Smooth muscle cell (in vitro differentiated cells): ENCODE data around the gene PCDHGB3. TPM values are rescaled to one million over a fixed set of nuclear protein-coding genes. Genes with fewer than 3 reads are reported as not detected.
"Not testable (repeated sequence)": the region's sequence is repeated elsewhere in the genome, so short reads cannot be mapped to it uniquely, and the experiment has no call there.

ENCODE experiments used
- DNase-seq: peaks from one replicate; lab custom pipeline; 2025; ENCODE audit not compliant: unreplicated experiment; lab: John Stamatoyannopoulos, UW
- H2AFZ ChIP-seq: fragments of 200-600 bp; sonication (generic); 2 replicates; pipeline ENCODE4 v1.6.0; 2016; ENCODE audit warnings: antibody characterized with exemption, low read depth, mild to moderate bottlenecking
- H3F3A ChIP-seq: fragments of 200-600 bp; sonication (generic); 2 replicates; pipeline ENCODE4 v1.6.0; 2017; ENCODE audit warnings: antibody characterized with exemption, low read depth
- H3K27ac ChIP-seq: fragments of 200-600 bp; sonication (generic); 2 replicates; pipeline ENCODE4 v1.5.1; 2016; ENCODE audit warnings: low read depth, mild to moderate bottlenecking
- H3K27me3 ChIP-seq: fragments of 200-600 bp; sonication (generic); 2 replicates; pipeline ENCODE4 v1.6.1; 2016; ENCODE audit warnings: low read depth, mild to moderate bottlenecking
- H3K36me3 ChIP-seq: fragments of 200-600 bp; sonication (generic); 2 replicates; pipeline ENCODE4 v1.5.1; 2016; ENCODE audit warnings: low read depth
- H3K4me1 ChIP-seq: fragments of 200-600 bp; sonication (generic); 2 replicates; pipeline ENCODE4 v1.5.1; 2016; ENCODE audit warnings: low read depth
- H3K4me2 ChIP-seq: fragments of 200-600 bp; sonication (generic); 2 replicates; pipeline ENCODE4 v1.6.0; 2016; ENCODE audit warnings: mild to moderate bottlenecking
- H3K4me3 ChIP-seq: fragments of 200-600 bp; sonication (generic); 2 replicates; pipeline ENCODE4 v1.5.1; 2016; ENCODE audit warnings: mild to moderate bottlenecking
- H3K79me2 ChIP-seq: fragments of 200-600 bp; sonication (generic); 2 replicates; pipeline ENCODE4 v1.6.0; 2016; ENCODE audit warnings: low read depth, mild to moderate bottlenecking
- H3K9ac ChIP-seq: fragments of 200-600 bp; sonication (generic); 2 replicates; pipeline ENCODE4 v1.6.0; 2016; ENCODE audit warnings: low read depth
- H3K9me3 ChIP-seq: fragments of 200-600 bp; sonication (generic); replicated peaks from 2 replicates; pipeline ENCODE4 v1.5.1; 2016; ENCODE audit warnings: low read depth
- H4K20me1 ChIP-seq: fragments of 200-600 bp; sonication (generic); 2 replicates; pipeline ENCODE4 v1.6.0; 2016; ENCODE audit warnings: low read depth
- WGBS: methylation state at CpG from one replicate; pipeline ENCODE4 v1.1.7; 2016; ENCODE audit warnings: low lambda C conversion rate; 5-methylcytosine and 5-hydroxymethylcytosine counted together
- polyA plus RNA-seq: library from polyadenylated mRNA; unstranded; fragments of >200 nt; fragmentation: Nextera tagmentation; extraction: Ambion mirVana; gene quantifications from 2 replicates; pipeline ENCODE4 v1.2.1, GENCODE V29; 2016
- total RNA-seq: library from RNA; depleted of rRNA; stranded (reverse); fragments of >200 nt; gene quantifications from 2 replicates; pipeline ENCODE4 v1.2.3, GENCODE V29; 2014
- TF ChIP-seq, protein P1 (sequence below): fragments of 200-600 bp; sonication (generic); IDR thresholded peaks from 2 replicates; pipeline ENCODE4 v1.5.1; 2017; ENCODE audit warnings: borderline replicate concordance, mild to moderate bottlenecking, antibody characterized with exemption; ENCODE audit not compliant: insufficient read depth, poor library complexity, severe bottlenecking

Gene PCDHGB3
- total and polyA plus RNA-seq, 2 experiments from 2014 or later: not detected

DNA sequence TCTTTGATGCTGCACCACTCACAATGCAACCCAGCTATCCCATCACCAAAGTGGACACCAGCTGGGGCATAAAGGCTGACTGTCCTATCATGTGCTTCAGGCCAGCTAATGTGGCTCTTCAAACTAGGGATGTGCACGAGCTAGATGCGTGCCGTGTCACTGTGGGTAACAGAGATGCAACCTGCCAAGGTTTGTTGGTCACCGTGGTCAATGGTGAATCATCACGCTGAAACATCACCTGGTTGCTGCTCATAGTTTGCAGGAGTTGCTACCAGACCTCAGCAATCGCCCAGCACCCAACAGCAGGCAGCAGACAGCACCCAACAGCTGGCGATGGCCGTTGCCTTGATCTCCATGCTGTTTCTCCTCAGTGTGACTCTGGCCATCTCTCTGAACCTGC lies 41.8 kb upstream of the PCDHGB3 start:
- Histone ChIP-seq H2AFZ (no peak overlapping the region), H3K4me2 (no peak overlapping the region), H3K4me1 (no peaks in the 10 kb centered on the region), H3K9ac (no peak overlapping the region), H3K4me3 (no peak overlapping the region), H3F3A (no peaks in the 10 kb centered on the region), H3K9me3 (peaks cover 11% of the 10 kb centered on the region), H3K27me3 (no peaks in the 10 kb centered on the region), H3K79me2 (no peaks in the 10 kb centered on the region), H3K27ac (no peak overlapping the region), H4K20me1 (no peaks in the 10 kb centered on the region), H3K36me3 (no peaks in the 10 kb centered on the region)
- DNase-seq: no peak
- WGBS: 97% methylated on average over 7 of the region's 8 CpGs
- TF ChIP-seq, protein P1, sequence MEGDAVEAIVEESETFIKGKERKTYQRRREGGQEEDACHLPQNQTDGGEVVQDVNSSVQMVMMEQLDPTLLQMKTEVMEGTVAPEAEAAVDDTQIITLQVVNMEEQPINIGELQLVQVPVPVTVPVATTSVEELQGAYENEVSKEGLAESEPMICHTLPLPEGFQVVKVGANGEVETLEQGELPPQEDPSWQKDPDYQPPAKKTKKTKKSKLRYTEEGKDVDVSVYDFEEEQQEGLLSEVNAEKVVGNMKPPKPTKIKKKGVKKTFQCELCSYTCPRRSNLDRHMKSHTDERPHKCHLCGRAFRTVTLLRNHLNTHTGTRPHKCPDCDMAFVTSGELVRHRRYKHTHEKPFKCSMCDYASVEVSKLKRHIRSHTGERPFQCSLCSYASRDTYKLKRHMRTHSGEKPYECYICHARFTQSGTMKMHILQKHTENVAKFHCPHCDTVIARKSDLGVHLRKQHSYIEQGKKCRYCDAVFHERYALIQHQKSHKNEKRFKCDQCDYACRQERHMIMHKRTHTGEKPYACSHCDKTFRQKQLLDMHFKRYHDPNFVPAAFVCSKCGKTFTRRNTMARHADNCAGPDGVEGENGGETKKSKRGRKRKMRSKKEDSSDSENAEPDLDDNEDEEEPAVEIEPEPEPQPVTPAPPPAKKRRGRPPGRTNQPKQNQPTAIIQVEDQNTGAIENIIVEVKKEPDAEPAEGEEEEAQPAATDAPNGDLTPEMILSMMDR: no peak

DNA sequence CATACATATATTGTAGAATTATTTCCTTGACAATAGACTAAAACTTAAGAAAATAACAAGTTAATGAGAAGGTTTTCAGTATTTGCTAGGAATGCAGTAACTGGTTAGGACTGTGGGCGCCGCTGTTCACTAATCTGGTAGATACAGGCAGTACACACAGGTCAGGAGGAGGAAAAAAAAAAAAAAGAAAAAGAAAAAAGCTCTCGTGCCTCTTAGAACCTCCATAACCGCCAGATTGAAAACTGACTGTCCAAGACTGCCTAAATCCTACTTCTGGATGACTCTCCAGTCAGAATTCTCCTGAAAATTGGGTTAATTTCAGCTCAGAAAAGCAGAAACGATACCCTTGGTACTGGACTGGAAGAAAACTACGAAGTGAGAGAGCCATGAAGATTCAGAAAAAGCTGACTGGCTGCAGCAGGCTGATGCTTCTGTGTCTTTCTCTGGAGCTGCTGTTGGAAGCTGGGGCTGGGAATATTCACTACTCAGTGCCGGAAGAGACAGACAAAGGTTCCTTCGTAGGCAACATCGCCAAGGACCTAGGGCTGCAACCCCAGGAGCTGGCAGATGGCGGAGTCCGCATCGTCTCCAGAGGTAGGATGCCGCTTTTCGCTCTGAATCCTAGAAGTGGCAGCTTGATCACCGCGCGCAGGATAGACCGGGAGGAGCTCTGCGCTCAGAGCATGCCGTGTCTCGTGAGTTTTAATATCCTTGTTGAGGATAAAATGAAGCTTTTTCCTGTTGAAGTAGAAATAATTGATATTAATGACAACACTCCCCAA lies 39.6 kb upstream of the PCDHGB3 start, which contains the start of gene PCDHGA1:
Gene PCDHGA1, plus strand, starts transcription at position 216 of the 782 bp plus-strand sequence.
- H3K27ac ChIP-seq: no peak within 1 kb of the TSS
- no peaks in the 10 kb centered on the region for H3K36me3 ChIP-seq
- H3K4me1 ChIP-seq: no peaks in the 10 kb centered on the region
- DNase-seq: no peak
- no peak within 1 kb of the TSS for H3K4me3 ChIP-seq
- H3K79me2 ChIP-seq: no peaks in the 10 kb centered on the region
- H3K4me2 ChIP-seq: no peak within 1 kb of the TSS
- WGBS: 89% methylated on average over 21 of the region's 21 CpGs
- no peaks in the 10 kb centered on the region for H4K20me1 ChIP-seq
- peaks cover 11% of the 10 kb centered on the region for H3K9me3 ChIP-seq
- no peak within 1 kb of the TSS for H2AFZ ChIP-seq
- TF ChIP-seq, protein P1: no peak
- no peaks in the 10 kb centered on the region for H3K27me3 ChIP-seq
- H3K9ac ChIP-seq: no peak within 1 kb of the TSS
- no peaks in the 10 kb centered on the region for H3F3A ChIP-seq

DNA sequence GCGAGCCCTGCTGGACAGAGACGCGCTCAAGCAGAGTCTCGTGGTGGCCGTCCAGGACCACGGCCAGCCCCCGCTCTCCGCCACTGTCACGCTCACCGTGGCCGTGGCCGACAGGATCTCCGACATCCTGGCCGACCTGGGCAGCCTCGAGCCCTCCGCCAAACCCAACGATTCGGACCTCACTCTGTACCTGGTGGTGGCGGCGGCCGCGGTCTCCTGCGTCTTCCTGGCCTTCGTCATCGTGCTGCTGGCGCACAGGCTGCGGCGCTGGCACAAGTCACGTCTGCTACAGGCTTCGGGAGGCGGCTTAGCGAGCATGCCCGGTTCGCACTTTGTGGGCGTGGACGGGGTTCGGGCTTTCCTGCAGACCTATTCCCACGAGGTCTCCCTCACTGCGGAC lies 37.5 kb upstream of the PCDHGB3 start:
- not testable (repeated sequence) for H3K27ac ChIP-seq, DNase-seq, H3K36me3 ChIP-seq, H3K4me1 ChIP-seq, H3K4me3 ChIP-seq, H3K79me2 ChIP-seq, H4K20me1 ChIP-seq, H3K9ac ChIP-seq, H3K27me3 ChIP-seq, H3K4me2 ChIP-seq, H2AFZ ChIP-seq, H3F3A ChIP-seq, H3K9me3 ChIP-seq
- 95% methylated on average over 25 of the region's 39 CpGs for WGBS

DNA sequence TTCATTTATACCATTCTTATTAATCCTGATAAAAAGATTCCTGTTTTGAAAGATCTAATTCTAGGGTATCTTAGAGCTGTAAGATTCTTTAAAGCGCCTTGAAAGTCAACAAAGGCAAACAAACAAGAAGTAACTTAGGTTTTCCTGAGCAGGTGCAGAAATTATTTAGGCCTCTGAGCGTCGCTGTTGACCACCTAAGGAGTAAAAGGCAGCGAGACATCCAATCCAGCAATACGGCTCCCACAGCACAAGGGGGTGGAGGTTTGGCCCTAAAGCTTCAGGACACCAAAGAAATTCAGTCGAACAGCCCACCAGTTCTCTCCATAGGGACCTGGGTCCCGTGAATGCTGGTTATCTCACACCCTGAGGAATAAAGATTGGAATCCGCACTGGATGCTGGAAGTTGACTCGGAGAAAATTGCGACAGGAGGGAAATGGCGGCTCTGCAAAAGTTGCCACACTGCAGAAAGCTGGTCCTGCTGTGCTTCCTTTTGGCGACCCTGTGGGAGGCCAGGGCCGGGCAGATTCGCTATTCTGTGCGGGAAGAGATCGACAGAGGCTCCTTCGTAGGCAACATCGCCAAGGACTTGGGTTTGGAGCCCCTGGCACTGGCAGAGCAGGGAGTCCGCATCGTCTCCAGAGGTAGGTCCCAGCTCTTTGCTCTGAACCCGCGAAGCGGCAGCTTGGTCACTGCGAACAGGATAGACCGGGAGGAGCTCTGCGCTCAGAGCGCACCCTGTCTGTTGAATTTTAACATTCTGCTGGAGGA lies 31.3 kb upstream of the PCDHGB3 start, which contains the start of gene PCDHGA2:
Gene PCDHGA2, plus strand, starts transcription at position 223 of the 769 bp plus-strand sequence.
- Histone ChIP-seq H4K20me1 (no peaks in the 10 kb centered on the region), H3F3A (no peaks in the 10 kb centered on the region), H3K9ac (no peak within 1 kb of the TSS), H2AFZ (no peak within 1 kb of the TSS), H3K4me2 (no peak within 1 kb of the TSS), H3K9me3 (peaks cover 9% of the 10 kb centered on the region), H3K4me3 (no peak within 1 kb of the TSS), H3K27ac (no peak within 1 kb of the TSS), H3K4me1 (no peaks in the 10 kb centered on the region), H3K36me3 (no peaks in the 10 kb centered on the region), H3K79me2 (no peaks in the 10 kb centered on the region), H3K27me3 (no peaks in the 10 kb centered on the region)
- no peak for DNase-seq
- TF ChIP-seq, protein P1: no peak
- WGBS: 80% methylated on average over 27 of the region's 27 CpGs

GRCh38 chr5:141340781-141341354 lies 29.2 kb upstream of the PCDHGB3 start:
- H3K9ac ChIP-seq, H3K4me2 ChIP-seq, DNase-seq, H3K4me1 ChIP-seq, H3K36me3 ChIP-seq, H3K27ac ChIP-seq, H3K4me3 ChIP-seq, H2AFZ ChIP-seq, H3K79me2 ChIP-seq, H3K27me3 ChIP-seq, H3F3A ChIP-seq, H4K20me1 ChIP-seq: not testable (repeated sequence)
- peaks cover 16% of the 10 kb centered on the region for H3K9me3 ChIP-seq
- WGBS: 94% methylated on average over 45 of the region's 45 CpGs
